GM21526 (cell line): ENCODE measurements around the gene PPIL1.

Source experiments
- ATAC-seq: cut with Tn5 transposase; IDR thresholded peaks from one replicate; pipeline ENCODE4 v1.9.1; 2021; ENCODE audit warnings: moderate library complexity; ENCODE audit not compliant: unreplicated experiment, low FRiP score

PPIL1 gene

GRCh38 chr6:36857325-36857724 is 17.3 kb downstream of the PPIL1 start:
- no peak for ATAC-seq

DNA sequence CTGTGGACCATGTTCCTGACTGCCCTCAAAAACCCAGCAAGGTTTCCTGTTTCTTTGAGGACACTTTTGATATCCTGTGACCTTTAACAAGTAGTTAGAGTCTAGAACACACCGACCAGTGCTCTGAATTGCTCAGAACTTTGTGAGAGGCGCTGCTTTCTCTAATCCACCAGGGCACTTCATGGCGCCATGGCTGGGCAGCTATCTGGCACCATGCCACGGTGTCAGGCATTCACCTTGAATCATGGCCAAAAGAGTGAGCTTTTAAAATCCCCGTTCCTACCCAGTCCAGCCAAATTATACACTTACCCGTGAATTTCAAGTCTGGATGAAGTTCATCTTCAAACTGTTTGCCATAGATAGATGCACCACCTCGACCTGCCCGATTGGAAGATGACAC is 18.3 kb downstream of the PPIL1 start:
- ATAC-seq = no peak

- no peak for ATAC-seq
Measured at GRCh38 chr6:36855750-36856149, 18.9 kb downstream of the PPIL1 start.

GRCh38 chr6:36853325-36853724 is 21.3 kb downstream of the PPIL1 start:
- no peak for ATAC-seq

GRCh38 chr6:36852481-36853147 is 22.0 kb downstream of the PPIL1 start:
- ATAC-seq = no peak

DNA sequence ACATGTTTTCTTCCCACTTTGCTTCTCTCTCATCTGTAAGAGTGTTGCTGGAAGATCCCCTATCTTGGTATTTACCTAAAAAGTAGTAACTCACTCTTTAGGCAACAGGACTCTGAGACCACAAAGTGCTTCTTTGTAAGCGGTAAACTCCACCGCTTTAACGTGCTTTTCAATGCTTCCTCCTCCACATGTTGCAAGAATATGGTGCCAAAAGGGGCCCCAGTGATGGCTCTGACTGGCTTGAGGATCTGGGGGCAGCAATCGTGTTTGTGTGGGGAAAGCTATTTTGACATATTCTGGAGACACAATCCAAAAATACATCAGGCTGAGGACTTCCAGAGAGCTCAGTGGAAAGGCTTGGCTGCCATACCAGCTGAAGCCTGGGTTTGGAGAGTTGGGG is 23.0 kb downstream of the PPIL1 start:
- no peak for ATAC-seq

DNA sequence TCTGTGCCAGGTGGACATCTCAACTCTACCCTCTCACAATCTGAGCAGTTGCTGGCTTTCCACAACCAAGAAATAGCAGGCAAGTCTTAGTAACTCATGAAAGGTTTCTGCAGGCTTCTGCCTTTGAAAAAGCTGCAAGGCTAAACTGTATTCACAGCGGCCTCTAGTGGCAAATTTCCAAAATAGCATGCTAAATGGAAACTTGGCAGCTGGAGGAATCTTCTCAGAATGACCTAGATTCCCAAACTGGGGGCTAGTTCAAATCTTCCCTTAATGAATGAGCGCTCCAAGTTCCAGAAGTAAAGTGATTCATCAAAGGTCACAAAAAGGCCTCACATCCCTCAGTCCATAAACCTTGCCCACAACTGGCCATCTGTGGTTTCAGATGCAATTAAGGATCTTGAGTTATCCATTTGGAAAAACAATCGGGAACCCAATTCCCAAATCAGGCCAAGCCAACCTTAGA is 23.4 kb downstream of the PPIL1 start:
- ATAC-seq = no peak

DNA sequence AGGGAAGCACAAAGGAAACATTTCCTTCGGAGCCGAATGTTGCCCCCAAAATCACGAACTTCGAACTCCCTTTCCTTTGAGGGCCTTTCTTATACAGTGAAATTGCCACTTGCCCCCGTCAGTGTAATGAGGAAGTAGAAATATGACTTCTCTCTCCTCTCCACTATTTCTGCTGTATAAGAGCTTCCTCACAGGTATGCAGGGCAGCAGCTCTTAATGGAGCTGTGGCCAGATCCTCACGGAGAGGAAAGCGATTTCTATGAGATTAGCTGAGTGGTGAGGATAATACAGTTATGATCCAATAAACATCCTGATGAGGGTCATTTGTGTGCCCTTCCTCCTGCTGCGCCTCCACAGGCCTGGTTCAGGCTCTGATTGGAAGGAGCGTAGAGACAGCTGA is 24.6 kb downstream of the PPIL1 start:
- no peak for ATAC-seq

GRCh38 chr6:36848658-36849441 is 25.8 kb downstream of the PPIL1 start:
- ATAC-seq = no peak

DNA sequence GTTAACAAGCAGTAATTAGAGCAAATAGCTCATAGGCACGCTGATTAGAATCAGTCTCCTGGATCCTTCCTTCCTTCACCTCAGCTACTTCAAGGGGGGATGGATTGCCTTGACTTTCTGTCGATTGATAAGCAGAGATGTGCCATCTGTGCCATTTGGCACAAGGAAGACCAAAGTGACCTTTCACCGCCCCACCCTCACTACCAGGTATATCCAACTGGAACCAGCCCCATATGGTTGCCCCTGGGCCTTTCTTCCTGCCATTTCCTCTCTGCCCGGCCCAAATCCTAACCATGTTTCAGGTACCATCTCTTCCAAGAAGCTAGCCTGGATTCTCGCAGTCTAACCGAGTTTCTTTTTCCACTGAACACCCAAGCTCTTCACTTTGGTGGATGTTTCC is 26.6 kb downstream of the PPIL1 start:
- no peak for ATAC-seq

- no peak for ATAC-seq
Measured at GRCh38 chr6:36847152-36847551, 27.5 kb downstream of the PPIL1 start.

DNA sequence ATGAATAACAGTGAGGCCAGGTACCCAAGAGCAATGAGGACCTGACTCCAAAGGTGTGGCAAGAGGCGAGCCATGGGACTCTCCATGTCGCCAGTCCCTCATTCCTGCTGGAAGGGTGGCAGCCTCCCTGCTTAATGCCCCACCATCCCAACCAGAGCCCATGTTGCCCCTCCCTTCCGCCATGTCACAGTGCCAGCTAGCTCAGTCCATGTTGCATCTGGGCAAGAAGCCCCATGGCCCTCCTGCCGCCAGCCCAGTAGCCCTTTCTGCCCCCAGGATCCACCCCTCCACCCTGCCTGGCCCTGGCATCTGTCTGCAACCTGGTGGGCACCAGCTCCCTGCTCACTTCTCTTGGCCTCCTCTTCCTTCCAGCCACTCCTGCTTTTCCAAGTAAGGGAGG is 29.4 kb downstream of the PPIL1 start:
- ATAC-seq = no peak

DNA sequence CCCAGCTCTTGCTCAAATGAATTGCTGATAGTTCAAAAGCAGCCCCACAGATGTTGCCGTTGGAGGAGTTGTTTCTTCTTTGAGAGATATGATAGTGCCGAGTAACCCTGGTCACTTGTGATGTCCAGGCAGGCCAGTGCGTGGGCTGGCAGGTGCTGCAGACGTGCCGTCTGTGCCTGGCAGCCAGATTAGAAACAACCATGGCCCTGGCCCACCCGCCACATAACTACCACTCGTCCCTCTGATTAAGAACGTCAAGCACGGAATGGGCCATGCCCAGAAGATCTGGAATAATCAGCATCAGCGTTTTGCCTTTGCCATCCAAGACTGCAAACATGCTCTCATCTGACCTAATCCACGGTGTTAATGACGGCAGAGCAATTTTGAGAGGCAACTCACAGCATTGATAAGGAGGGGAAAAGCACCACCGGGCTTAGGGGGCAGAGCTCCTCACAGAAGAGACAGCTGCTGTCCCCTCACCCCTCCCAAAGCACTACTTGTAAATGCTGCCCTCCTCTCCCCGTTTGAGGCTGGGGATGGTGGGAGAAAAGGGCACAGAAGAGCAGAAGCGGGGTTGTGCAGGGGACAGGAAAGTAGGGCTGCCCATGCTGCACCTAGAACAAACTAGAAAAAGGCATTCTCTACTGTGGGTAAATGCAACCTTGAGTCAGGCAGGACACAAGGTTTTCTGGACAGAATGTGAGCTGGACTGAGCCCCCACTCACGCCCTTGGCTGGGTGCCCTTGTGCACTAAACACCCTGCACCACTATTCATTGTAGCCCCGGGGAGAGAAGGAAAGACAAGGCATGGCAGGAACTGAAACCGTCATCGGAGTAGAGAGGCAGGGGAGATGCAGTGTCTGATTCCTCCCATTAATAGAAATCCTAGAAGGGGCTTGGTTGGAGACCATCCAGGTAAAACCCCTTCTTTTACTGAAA is 30.1 kb downstream of the PPIL1 start:
- no peak for ATAC-seq

GRCh38 chr6:36843170-36843569 is 31.4 kb downstream of the PPIL1 start:
- no peak for ATAC-seq

- no peak for ATAC-seq
Measured at GRCh38 chr6:36841756-36842155, 32.8 kb downstream of the PPIL1 start.

DNA sequence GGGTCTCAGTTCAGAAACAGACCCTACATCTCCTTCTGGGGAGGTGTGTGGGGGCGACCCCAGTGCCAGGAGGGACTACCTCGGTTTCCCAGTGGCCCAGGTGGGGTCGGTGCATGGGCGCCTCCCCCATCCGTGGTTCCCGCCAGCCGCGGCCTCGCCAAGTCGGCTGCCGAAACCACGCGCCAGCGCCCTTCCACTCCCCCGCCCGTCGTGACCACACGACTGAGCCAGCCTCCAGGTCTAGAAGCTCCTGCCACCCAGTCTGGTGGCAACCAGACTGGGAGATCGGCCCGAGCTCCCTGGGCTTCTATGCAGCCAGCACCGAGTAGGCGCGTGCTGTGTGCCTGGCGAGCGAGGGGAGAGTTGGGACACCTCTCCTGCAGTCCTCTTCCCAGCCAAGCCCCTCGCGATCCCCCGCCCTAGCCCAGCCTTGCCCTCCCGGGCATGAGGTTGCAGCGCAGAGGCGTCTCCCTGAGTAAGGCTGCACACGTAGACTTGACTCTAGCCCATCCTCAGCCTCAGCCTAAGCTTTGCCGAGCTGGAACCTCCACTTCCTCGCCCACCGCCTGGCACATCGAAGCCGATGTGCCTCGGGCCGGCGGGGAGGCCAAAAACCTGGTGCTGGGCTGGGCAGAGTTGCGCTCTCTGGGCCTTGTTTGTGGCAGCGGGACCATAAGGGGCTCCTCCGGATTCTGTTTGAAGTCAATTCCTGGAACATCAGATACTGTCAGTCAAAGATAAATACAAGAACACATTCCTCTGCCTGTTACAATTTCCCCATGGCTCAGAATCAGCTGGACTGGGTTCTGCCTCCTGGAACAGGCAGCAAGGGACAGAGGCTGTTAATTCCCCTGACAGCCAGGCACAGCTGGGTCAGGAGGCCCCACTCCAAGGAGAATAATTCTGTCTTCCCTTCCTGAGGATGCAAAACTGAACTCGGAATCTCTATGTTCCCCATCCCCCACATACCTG is 33.9 kb downstream of the PPIL1 start:
- no peak for ATAC-seq

GRCh38 chr6:36839749-36840431 is 34.7 kb downstream of the PPIL1 start:
- no peak for ATAC-seq

- ATAC-seq = no peak
Measured at GRCh38 chr6:36838896-36839748, 35.5 kb downstream of the PPIL1 start, which contains the start of gene CPNE5. TSS of gene CPNE5 (minus strand) at chr6:36839444. CDS start at chr6:36839377, 67 bp downstream.
